ENCODE data around the gene GMDS. TPM values are rescaled to one million over a fixed set of nuclear protein-coding genes. Genes with fewer than 3 reads are reported as not detected.

GMDS gene
- polyA plus RNA-seq, 1 donor (not counting 4 experiments of a cell fraction or from before 2014, with no cell fraction given) = 22.1 TPM

GRCh38 chr6:1618311-1619097 lies 626.9 kb downstream of the GMDS start:
- DNase-seq (ENCODE audit: low read depth, low spot score) (no peak), FAIRE-seq (no peak)
- Histone ChIP-seq H3K9me3 (ENCODE audit: control insufficient read depth, low read depth, low read length) (no peaks in the 10 kb centered on the region), H3K4me1 (ENCODE audit: control insufficient read depth, extremely low read depth, insufficient read depth, low read length) (peaks cover 3% of the 10 kb centered on the region), H2AFZ (ENCODE audit: control insufficient read depth, low read length) (no peak overlapping the region), H3K27ac (ENCODE audit: control insufficient read depth, insufficient read depth, low read length) (no peak overlapping the region), H4K20me1 (ENCODE audit: control insufficient read depth, extremely low read depth, insufficient read depth, low read length) (no peaks in the 10 kb centered on the region), H3K9me1 (ENCODE audit: control insufficient read depth, extremely low read depth, insufficient read depth, low read length) (no peaks in the 10 kb centered on the region), H3K4me3 (ENCODE audit: control insufficient read depth in 2 of 3, extremely low read depth in 1 of 3, insufficient read depth in 2 of 3, low read depth in 1 of 3, low read length in 3 of 3) (no peak overlapping the region), H3K27me3 (ENCODE audit: control insufficient read depth, extremely low read depth, insufficient read depth, low read length) (no peaks in the 10 kb centered on the region), H3K79me2 (ENCODE audit: control insufficient read depth, insufficient read depth, low read length) (peaks cover 14% of the 10 kb centered on the region), H3K4me2 (ENCODE audit: control insufficient read depth, extremely low read depth, insufficient read depth, low read depth, low read length) (no peak overlapping the region), H3K9ac (ENCODE audit: control insufficient read depth, extremely low read depth, insufficient read depth, low read length) (no peak overlapping the region), H3K36me3 (ENCODE audit: control insufficient read depth in 2 of 2, extremely low read depth in 1 of 2, insufficient read depth in 2 of 2, low read length in 2 of 2) (no peaks in the 10 kb centered on the region)
- dilution Hi-C loops (cut with MboI; ENCODE audit: extremely low pct_ligation_motif_present, low sequenced_read_pairs) = no loop called here
- TF ChIP-seq EZH2 (IDR thresholded peaks at IDR 0.05; ENCODE audit: low read length) = no peak
- TF ChIP-seq, protein P1, sequence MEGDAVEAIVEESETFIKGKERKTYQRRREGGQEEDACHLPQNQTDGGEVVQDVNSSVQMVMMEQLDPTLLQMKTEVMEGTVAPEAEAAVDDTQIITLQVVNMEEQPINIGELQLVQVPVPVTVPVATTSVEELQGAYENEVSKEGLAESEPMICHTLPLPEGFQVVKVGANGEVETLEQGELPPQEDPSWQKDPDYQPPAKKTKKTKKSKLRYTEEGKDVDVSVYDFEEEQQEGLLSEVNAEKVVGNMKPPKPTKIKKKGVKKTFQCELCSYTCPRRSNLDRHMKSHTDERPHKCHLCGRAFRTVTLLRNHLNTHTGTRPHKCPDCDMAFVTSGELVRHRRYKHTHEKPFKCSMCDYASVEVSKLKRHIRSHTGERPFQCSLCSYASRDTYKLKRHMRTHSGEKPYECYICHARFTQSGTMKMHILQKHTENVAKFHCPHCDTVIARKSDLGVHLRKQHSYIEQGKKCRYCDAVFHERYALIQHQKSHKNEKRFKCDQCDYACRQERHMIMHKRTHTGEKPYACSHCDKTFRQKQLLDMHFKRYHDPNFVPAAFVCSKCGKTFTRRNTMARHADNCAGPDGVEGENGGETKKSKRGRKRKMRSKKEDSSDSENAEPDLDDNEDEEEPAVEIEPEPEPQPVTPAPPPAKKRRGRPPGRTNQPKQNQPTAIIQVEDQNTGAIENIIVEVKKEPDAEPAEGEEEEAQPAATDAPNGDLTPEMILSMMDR (optimal IDR thresholded peaks at IDR 0.05 in 1 of 3, IDR thresholded peaks at IDR 0.05 in 1 of 3, conservative IDR thresholded peaks at IDR 0.05 in 1 of 3; ENCODE audit: extremely low read depth in 1 of 3, insufficient read depth in 2 of 3, low read length in 3 of 3) = no peak

DNA sequence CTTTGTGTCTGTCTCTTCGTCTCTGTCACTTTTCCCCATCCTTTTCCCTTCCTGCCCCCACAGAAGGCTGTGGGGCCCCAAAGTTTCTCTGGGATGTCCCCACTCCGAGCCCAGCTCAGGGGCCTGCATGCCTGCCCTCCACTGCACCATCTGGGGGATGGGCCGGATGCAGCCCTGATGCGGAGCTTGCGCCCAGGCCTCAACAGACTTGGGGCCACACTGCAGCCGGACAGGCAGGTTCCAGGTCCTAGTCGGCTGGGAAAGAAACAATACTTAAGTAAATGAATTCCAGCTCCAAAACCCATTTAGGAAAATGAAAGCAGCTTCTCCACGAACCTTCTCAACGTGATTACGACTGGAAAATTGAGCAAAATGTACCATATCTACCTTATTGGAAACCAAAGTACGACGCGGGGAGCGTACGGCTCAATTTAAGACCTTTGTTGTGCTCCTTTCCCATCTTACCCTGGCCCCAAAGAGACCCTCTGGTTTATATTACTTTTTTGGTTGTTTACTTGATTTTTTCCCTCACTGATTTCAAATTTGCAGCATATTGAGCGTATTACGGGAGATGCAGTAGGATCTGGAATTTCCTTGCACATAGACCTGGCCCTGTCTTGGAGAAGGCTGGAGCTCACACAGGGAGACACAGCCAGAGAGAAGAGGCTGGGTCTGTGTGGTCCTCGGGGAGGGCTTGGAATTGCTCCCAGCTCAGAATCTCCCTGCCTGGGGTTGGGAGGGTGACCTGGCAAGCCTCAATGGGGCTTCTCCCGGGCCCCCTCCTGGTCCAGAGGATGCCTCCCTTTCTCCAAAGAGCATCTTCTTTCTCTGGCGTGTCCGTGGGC lies 627.7 kb downstream of the GMDS start:
- no peak overlapping the region for H3K4me3 ChIP-seq (ENCODE audit: control insufficient read depth in 2 of 3, extremely low read depth in 1 of 3, insufficient read depth in 2 of 3, low read depth in 1 of 3, low read length in 3 of 3)
- no peaks in the 10 kb centered on the region for H3K9me3 ChIP-seq (ENCODE audit: control insufficient read depth, low read depth, low read length)
- no peak overlapping the region for H3K9ac ChIP-seq (ENCODE audit: control insufficient read depth, extremely low read depth, insufficient read depth, low read length)
- FAIRE-seq = no peak
- no peak overlapping the region for H3K4me2 ChIP-seq (ENCODE audit: control insufficient read depth, extremely low read depth, insufficient read depth, low read depth, low read length)
- H2AFZ ChIP-seq (ENCODE audit: control insufficient read depth, low read length) = no peak overlapping the region
- no peaks in the 10 kb centered on the region for H3K9me1 ChIP-seq (ENCODE audit: control insufficient read depth, extremely low read depth, insufficient read depth, low read length)
- peaks cover 21% of the 10 kb centered on the region for H3K79me2 ChIP-seq (ENCODE audit: control insufficient read depth, insufficient read depth, low read length)
- DNase-seq (ENCODE audit: low read depth, low spot score) = no peak
- dilution Hi-C loops (cut with MboI; ENCODE audit: extremely low pct_ligation_motif_present, low sequenced_read_pairs) = no loop called here
- H4K20me1 ChIP-seq (ENCODE audit: control insufficient read depth, extremely low read depth, insufficient read depth, low read length) = no peaks in the 10 kb centered on the region
- TF ChIP-seq, protein P1 (optimal IDR thresholded peaks at IDR 0.05 in 1 of 3, IDR thresholded peaks at IDR 0.05 in 1 of 3, conservative IDR thresholded peaks at IDR 0.05 in 1 of 3; ENCODE audit: extremely low read depth in 1 of 3, insufficient read depth in 2 of 3, low read length in 3 of 3) = no peak
- TF ChIP-seq EZH2 (IDR thresholded peaks at IDR 0.05; ENCODE audit: low read length) = no peak
- no peaks in the 10 kb centered on the region for H3K36me3 ChIP-seq (ENCODE audit: control insufficient read depth in 2 of 2, extremely low read depth in 1 of 2, insufficient read depth in 2 of 2, low read length in 2 of 2)
- no peaks in the 10 kb centered on the region for H3K27me3 ChIP-seq (ENCODE audit: control insufficient read depth, extremely low read depth, insufficient read depth, low read length)
- peaks cover 8% of the 10 kb centered on the region for H3K4me1 ChIP-seq (ENCODE audit: control insufficient read depth, extremely low read depth, insufficient read depth, low read length)
- H3K27ac ChIP-seq (ENCODE audit: control insufficient read depth, insufficient read depth, low read length) = no peak overlapping the region

Measured in keratinocyte (primary cell).